HUES6 (cell line): Measurements from ENCODE around the gene NEK3.
"Not testable (repeated sequence)": the region's sequence is repeated elsewhere in the genome, so short reads cannot be mapped to it uniquely, and the experiment has no call there.

ENCODE experiments used
- H3K27ac ChIP-seq: 2 replicates; pipeline ENCODE4 v1.7.0; 2013; ENCODE audit warnings: low read depth, mild to moderate bottlenecking, low read length, inconsistent platforms
- H3K27me3 ChIP-seq: 2 replicates; pipeline ENCODE4 v1.6.1; 2013; ENCODE audit warnings: low read length; ENCODE audit not compliant: control insufficient read depth, insufficient read depth
- H3K36me3 ChIP-seq: 2 replicates; pipeline ENCODE4 v1.6.1; 2013; ENCODE audit warnings: low read length; ENCODE audit not compliant: control insufficient read depth, insufficient read depth
- H3K4me1 ChIP-seq: 2 replicates; pipeline ENCODE4 v1.6.1; 2013; ENCODE audit warnings: low read length; ENCODE audit not compliant: control insufficient read depth, insufficient read depth
- H3K4me3 ChIP-seq: 2 replicates; pipeline ENCODE4 v1.5.1; 2013; ENCODE audit warnings: low read depth, low read length
- H3K9ac ChIP-seq: one replicate; pipeline ENCODE4 v1.6.1; 2013; ENCODE audit warnings: mild to moderate bottlenecking, low read length
- H3K9me3 ChIP-seq: 2 replicates; pipeline ENCODE4 v1.6.1; 2013; ENCODE audit warnings: low read depth, low read length; ENCODE audit not compliant: control insufficient read depth, insufficient read depth

Gene NEK3

DNA sequence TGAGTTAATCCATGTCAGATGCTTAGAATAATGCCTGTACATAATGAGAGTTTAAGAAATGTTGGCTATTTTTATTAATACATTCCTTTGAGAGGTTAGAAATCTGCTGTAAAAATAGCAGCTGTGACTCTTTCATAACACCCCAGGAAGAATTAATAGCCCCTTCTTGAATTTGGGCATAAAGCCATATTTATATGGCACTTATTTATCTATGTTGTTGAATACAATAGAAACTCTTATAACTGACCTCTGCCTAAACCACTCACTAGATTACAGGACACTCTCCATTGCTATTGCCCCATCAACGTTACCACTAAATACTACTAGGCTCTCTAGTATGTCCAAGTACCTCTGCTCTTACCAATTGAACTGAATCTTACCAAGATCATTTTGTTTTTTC, 46.8 kb downstream of the NEK3 start:
- H3K27ac ChIP-seq, result no peak overlapping the region
- H3K9ac ChIP-seq, result no peak overlapping the region
- H3K4me3 ChIP-seq, result no peak overlapping the region
- no peaks in the 10 kb centered on the region for H3K27me3 ChIP-seq
- no peaks in the 10 kb centered on the region for H3K4me1 ChIP-seq
- H3K36me3 ChIP-seq, result no peaks in the 10 kb centered on the region
- H3K9me3 ChIP-seq, result peaks cover 5% of the 10 kb centered on the region; the same call in 1 of the 2 replicates

DNA sequence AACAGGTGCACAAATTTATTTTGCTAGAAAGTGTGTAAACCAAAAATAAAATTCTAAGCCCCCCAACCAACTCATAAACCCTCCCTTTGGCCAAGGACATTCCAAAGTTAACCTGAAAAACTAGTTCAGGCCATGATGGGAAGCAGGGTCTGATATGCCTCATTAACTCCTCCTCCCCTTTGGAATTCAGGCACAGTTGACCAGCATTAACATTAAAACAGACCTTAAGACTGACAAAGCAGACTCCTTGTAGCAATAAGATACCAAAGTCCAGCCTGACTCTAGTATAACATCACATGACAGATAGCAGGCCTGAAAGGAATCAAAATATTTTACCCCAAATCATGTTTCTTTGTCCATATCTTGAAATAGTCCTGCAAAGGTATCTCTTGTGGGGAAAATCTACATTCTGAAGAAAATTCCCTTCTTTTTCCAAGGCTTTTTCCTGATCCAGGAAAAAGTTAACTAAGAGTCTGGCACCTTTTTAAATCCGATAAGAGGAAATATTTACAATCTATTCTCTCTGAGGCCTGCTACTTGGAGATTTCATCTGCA, 50.2 kb downstream of the NEK3 start:
- no peak overlapping the region for H3K27ac ChIP-seq
- H3K9me3 ChIP-seq, result peaks cover 5% of the 10 kb centered on the region; the same call in 1 of the 2 replicates
- no peaks in the 10 kb centered on the region for H3K27me3 ChIP-seq
- no peaks in the 10 kb centered on the region for H3K4me1 ChIP-seq
- no peak overlapping the region for H3K9ac ChIP-seq
- no peak overlapping the region for H3K4me3 ChIP-seq
- no peaks in the 10 kb centered on the region for H3K36me3 ChIP-seq

DNA sequence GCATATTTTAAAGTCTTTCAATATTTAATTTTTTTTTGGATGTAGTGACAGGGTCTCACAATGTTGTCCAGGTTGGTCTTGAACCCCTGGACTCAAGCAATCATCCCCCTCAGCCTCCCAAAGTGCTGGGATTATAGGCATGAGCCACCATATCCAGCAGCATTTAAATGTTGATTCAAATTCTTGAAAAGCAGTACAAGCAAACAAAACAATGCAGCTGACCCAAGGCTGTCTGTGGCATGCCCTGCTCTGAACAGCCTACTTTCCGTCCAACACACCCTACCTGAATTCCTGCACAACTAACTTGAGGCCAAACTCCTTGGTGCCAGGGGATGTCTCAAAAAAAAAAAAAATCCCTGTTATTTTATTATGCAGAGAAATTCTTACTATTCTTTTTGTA, 53.6 kb downstream of the NEK3 start:
- Histone ChIP-seq H3K27me3 (no peaks in the 10 kb centered on the region), H3K4me1 (no peaks in the 10 kb centered on the region), H3K36me3 (no peaks in the 10 kb centered on the region), H3K9ac (no peak overlapping the region), H3K4me3 (no peak overlapping the region), H3K9me3 (peaks cover 5% of the 10 kb centered on the region; the same call in 1 of the 2 replicates), H3K27ac (no peak overlapping the region)

DNA sequence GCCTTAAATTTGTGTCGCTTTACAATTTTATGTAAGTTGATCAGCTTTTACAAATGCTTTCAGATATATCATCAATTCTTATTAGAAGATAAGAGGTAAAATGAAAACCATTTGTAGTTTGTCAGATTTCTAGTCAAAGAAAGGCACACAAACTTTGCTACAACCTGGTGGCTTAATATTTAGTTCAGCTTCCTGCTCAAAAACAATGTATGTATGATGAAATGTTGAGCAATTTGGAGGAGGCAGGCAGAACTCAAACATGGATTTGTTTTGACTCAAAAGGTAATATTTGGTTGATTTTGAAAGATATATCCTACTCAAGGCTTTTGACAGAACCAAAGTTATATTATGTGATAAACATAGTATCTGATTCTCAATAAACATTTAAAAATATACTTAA, 54.8 kb downstream of the NEK3 start:
- H3K27me3 ChIP-seq, result no peaks in the 10 kb centered on the region
- H3K9ac ChIP-seq, result no peak overlapping the region
- no peaks in the 10 kb centered on the region for H3K36me3 ChIP-seq
- no peak overlapping the region for H3K4me3 ChIP-seq
- no peaks in the 10 kb centered on the region for H3K4me1 ChIP-seq
- H3K27ac ChIP-seq, result no peak overlapping the region
- peaks cover 5% of the 10 kb centered on the region; the same call in 1 of the 2 replicates for H3K9me3 ChIP-seq

DNA sequence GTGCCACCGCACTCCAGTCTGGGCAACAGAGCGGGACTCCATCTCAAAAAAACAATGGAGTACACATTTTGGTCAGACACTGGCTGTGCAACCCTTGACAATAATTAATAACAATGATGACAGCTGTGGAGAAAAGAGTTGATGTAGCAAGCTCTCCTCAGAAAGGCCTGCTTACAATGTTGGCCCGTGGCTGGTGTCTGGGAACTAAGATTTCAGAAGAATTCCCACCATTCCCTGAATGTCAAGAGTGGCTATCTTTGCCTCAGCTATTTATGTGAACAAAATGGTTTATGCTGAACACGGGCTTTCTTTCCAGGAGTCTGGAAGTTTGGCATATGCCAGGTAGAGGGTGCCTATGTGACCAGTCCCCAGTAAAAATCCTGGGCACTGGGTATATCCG, 56.0 kb downstream of the NEK3 start:
- H3K27me3 ChIP-seq, result no peaks in the 10 kb centered on the region

DNA sequence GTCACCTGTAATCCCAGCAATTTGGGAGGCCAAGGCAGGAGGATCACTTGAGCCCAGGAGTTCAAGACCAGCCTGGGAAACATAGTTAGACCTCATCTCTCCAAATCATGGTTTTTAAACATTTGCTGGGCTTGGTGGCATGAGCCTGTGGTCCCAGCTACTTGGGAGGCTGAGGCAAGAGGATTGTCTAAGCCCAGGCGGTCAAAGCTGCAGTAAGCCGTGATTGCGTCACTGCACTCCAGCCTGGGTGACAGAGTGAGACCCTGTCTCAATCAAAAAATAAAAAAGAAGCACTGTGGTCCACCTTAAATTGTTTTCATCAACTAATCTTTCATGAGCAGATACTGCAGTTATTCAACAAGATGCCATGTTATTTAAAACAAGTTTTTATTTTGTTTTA, 57.0 kb downstream of the NEK3 start:
- not testable (repeated sequence) for H3K27ac ChIP-seq, H3K9ac ChIP-seq, H3K4me1 ChIP-seq, H3K27me3 ChIP-seq, H3K4me3 ChIP-seq, H3K36me3 ChIP-seq, H3K9me3 ChIP-seq

More for the DNA sequence above, 56.0 kb downstream of the NEK3 start:
- no peak overlapping the region for H3K9ac ChIP-seq
- H3K27ac ChIP-seq, result no peak overlapping the region
- H3K4me1 ChIP-seq, result no peaks in the 10 kb centered on the region
- H3K4me3 ChIP-seq, result no peak overlapping the region
- H3K9me3 ChIP-seq, result no peaks in the 10 kb centered on the region
- no peaks in the 10 kb centered on the region for H3K36me3 ChIP-seq

DNA sequence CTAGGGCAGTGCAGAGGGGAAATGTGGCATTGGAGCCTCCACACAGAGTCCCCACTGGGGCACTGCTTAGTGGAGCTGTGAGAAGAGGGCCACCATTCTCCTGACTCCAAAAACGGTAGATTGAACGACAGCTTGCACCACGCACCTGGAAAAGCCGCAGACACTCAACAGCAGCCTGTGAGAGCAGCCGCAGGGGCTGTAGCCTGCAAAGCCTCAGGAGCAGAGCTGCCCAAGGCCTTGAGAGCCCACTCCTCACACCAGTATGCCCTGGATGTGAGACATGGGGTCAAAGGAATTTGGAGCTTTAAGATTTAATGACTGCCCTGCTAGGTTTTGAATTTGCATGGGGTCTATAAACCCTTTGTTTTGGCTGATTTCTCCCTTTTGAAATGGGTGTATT, 62.2 kb downstream of the NEK3 start:
- Histone ChIP-seq H3K9me3 (peaks cover 6% of the 10 kb centered on the region; the same call in 1 of the 2 replicates), H3K4me3 (no peak overlapping the region), H3K27me3 (no peaks in the 10 kb centered on the region), H3K4me1 (0 out of 2 replicates have a peak, but pooled peaks cover 4% of the 10 kb centered on the region), H3K9ac (no peak overlapping the region), H3K36me3 (no peaks in the 10 kb centered on the region), H3K27ac (no peak overlapping the region)

DNA sequence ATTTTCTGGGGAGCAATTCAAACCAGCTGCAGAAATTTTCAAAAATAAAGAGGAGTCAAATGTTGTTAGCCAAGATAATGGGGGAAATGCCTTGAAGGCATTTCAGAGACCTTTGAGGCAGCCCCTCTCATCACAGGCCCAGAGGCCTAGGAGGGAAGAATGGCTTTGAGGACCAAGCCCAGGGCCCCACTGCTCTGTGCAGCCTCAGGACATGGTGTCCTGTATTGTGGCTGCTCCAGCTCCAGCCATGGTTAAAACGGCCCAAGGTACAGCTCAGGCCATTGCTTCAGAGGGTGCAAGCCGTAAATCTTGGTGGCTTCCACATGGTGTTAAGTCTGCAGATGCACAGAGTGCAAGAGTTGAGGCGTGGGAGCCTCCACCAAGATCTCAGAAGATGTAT, 62.6 kb downstream of the NEK3 start:
- Histone ChIP-seq H3K4me1 (0 out of 2 replicates have a peak, but pooled peaks cover 4% of the 10 kb centered on the region), H3K27me3 (no peaks in the 10 kb centered on the region), H3K27ac (no peak overlapping the region), H3K4me3 (no peak overlapping the region), H3K9ac (no peak overlapping the region), H3K9me3 (peaks cover 6% of the 10 kb centered on the region; the same call in 1 of the 2 replicates), H3K36me3 (no peaks in the 10 kb centered on the region)

DNA sequence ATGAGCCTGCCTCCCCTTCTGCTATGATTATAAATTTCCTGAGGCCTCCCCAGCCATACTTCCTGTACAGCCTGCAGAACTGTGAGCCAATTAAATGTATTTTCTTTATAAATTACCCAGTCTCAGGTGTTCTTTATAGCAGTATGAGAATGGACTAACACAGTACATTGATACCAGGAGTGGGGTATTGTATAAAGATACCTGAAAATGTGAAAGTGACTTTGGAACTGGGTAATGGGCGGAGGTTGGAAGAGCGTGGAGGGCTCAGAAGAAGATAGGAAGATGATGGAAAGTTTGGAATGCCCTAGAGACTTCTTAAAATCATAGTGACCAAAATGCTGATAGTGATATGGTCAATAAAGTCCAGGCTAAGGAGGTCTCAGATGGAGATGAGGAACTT, 63.3 kb downstream of the NEK3 start:
- Histone ChIP-seq H3K27me3 (no peaks in the 10 kb centered on the region), H3K27ac (no peak overlapping the region), H3K36me3 (no peaks in the 10 kb centered on the region)

DNA sequence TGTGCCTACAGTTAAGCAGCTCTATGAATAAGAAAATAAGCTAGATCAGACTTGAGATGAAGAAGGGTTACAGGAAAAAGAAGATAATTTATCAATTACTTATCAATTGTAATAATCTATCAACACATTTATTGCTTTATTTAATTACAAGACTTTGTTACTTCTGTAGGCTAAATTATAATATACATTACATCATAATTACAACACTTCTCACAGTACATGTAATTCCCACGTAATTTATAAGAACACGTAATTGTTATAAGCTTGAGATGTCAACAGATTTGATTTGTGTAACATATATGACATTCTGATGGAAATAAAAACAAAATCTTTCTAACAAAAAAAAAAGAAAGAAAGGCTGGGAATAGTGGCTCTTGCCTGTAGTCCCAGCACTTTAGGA, 67.3 kb downstream of the NEK3 start:
- H3K9ac ChIP-seq, result no peak overlapping the region
- H3K27me3 ChIP-seq, result no peaks in the 10 kb centered on the region
- peaks cover 5% of the 10 kb centered on the region; the same call in 1 of the 2 replicates for H3K9me3 ChIP-seq
- no peak overlapping the region for H3K4me3 ChIP-seq
- no peaks in the 10 kb centered on the region for H3K4me1 ChIP-seq
- no peak overlapping the region for H3K27ac ChIP-seq
- no peaks in the 10 kb centered on the region for H3K36me3 ChIP-seq

More for the DNA sequence above, 63.3 kb downstream of the NEK3 start:
- Histone ChIP-seq H3K9ac (no peak overlapping the region), H3K9me3 (peaks cover 6% of the 10 kb centered on the region; the same call in 1 of the 2 replicates), H3K4me3 (no peak overlapping the region), H3K4me1 (0 out of 2 replicates have a peak, but pooled peaks cover 4% of the 10 kb centered on the region)

DNA sequence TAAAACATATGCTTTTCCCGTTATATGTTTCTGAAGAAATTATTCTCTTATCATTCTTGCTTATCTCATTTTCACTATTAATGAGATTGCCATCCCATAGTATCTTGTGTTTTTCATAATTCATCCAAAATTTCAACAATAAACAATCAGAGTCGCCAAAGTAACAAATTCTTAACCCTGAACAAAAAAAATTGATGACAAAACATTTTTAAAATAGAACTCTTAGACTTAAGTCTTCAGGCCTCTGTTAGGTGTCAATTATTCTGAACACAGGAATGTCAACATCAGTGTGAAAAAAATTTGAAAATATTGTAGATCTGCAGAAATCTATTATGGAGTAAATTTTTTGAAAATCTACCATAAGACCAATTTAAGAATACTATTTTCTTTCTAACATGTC, 67.9 kb downstream of the NEK3 start:
- Histone ChIP-seq H3K36me3 (no peaks in the 10 kb centered on the region), H3K4me3 (no peak overlapping the region), H3K27ac (no peak overlapping the region), H3K9me3 (no peaks in the 10 kb centered on the region), H3K9ac (no peak overlapping the region), H3K27me3 (no peaks in the 10 kb centered on the region), H3K4me1 (no peaks in the 10 kb centered on the region)
